Peyer's patch (tissue), 4 donors: Measurements from ENCODE around the gene SH3YL1.

ENCODE experiments used
- CTCF ChIP-seq, 6 experiments: fragments of 450-650 bp in 4 of 6; fragments of 200-600 bp in 2 of 6; sonication (generic) in 1 of 6; IDR thresholded peaks; one replicate each; pipeline ENCODE4 v1.5.1; 2017 to 2019; ENCODE audit warnings: antibody characterized with exemption in 6 of 6, mild to moderate bottlenecking in 3 of 6, moderate library complexity in 1 of 6
- POLR2A ChIP-seq, 2 donors: fragments of 450-650 bp; IDR thresholded peaks; one replicate each; pipeline ENCODE4 v1.5.1; 2017; ENCODE audit warnings: antibody characterized with exemption in 2 of 2, mild to moderate bottlenecking in 2 of 2, moderate library complexity in 2 of 2

GRCh38 chr2:249538-250042, 14.2 kb downstream of the SH3YL1 start:
- TF ChIP-seq CTCF (IDR thresholded peaks at IDR 0.05), result no peak
- TF ChIP-seq POLR2A (IDR thresholded peaks at IDR 0.05), result no peak
